C4-2B (cell line): ENCODE measurements around the gene SUPT16H.
A peak's percentile ranks its signal among the peaks of the same experiment; 100 is the strongest.
"Not testable (repeated sequence)": the region's sequence is repeated elsewhere in the genome, so short reads cannot be mapped to it uniquely, and the experiment has no call there.

Experiments used
- H3K27ac ChIP-seq: fragments of 450-650 bp; 2 replicates; pipeline ENCODE4 v1.5.1; 2017
- CTCF ChIP-seq: fragments of 450-650 bp; conservative IDR thresholded peaks from 2 replicates; pipeline ENCODE4 v1.5.1; 2017; ENCODE audit warnings: mild to moderate bottlenecking
- ZFX ChIP-seq: fragments of 450-650 bp; IDR thresholded peaks from 2 replicates; pipeline ENCODE4 v1.6.1; 2017

Gene SUPT16H

GRCh38 chr14:21384494-21384851 is 654 bp upstream of the SUPT16H start:
- H3K27ac ChIP-seq, result peak overlapping the region; percentile 88
- TF ChIP-seq CTCF, result no peak
- no peak for TF ChIP-seq ZFX

GRCh38 chr14:21382886-21383847 is 652 bp downstream of the SUPT16H start:
- H3K27ac ChIP-seq, result peak overlapping the region; percentile 88
- TF ChIP-seq CTCF, result no peak
- no peak for TF ChIP-seq ZFX

GRCh38 chr14:21382095-21382494 is 1.7 kb downstream of the SUPT16H start:
- no peak overlapping the region for H3K27ac ChIP-seq
- TF ChIP-seq CTCF (no peak), ZFX (no peak)

GRCh38 chr14:21379338-21379737 is 4.5 kb downstream of the SUPT16H start:
- no peak overlapping the region for H3K27ac ChIP-seq
- TF ChIP-seq ZFX (no peak), CTCF (no peak)

- TF ChIP-seq ZFX, result no peak
- TF ChIP-seq CTCF, result no peak
- H3K27ac ChIP-seq, result no peak overlapping the region
Measured at GRCh38 chr14:21373980-21374379, 9.8 kb downstream of the SUPT16H start.

GRCh38 chr14:21372814-21373213 is 11.0 kb downstream of the SUPT16H start:
- not testable (repeated sequence) for H3K27ac ChIP-seq

- TF ChIP-seq CTCF, result no peak
- no peak for TF ChIP-seq ZFX
- H3K27ac ChIP-seq, result no peak overlapping the region
Measured at GRCh38 chr14:21369949-21370679, 13.7 kb downstream of the SUPT16H start.
